IMR-90 (cell line): ENCODE results near the gene ELANE. TPM values are rescaled to one million over a fixed set of nuclear protein-coding genes. Genes with fewer than 3 reads are reported as not detected.
A peak's percentile ranks its signal among the peaks of the same experiment; 100 is the strongest.

Source experiments
- ATAC-seq: fragments of 200-7000 bp; cut with Tn5 transposase; 2 replicates; pipeline ENCODE4 v1.9.1; 2020; ENCODE audit warnings: low read depth, mild to moderate bottlenecking, moderate library complexity
- BruUV-seq: library from RNA; stranded (reverse); fragments of 400-500 nt; replicated peaks from 2 replicates; lab custom pipeline; 2021; lab: Mats Ljungman, UMichigan
- CTCF ChIA-PET: fragments of 300-600 bp; formaldehyde crosslinking; extraction: SDS; loops from one replicate; lab custom pipeline; 2021; ENCODE audit warnings: antibody characterized with exemption; lab: Yijun Ruan, JAX
- POLR2A ChIA-PET: fragments of 300-600 bp; sonication (Branson Sonifier 250); formaldehyde crosslinking; loops from one replicate; lab custom pipeline; 2022; ENCODE audit warnings: antibody characterized with exemption; ENCODE audit not compliant: unreplicated experiment; lab: Charles Lee
- DNase-seq: peaks from one replicate; pipeline ENCODE4 v3.0.0; 2013
- H2AFZ ChIP-seq: replicated peaks from 2 replicates; pipeline ENCODE3; 2013; ENCODE audit warnings: low read length, mild to moderate bottlenecking; ENCODE audit not compliant: poor library complexity
- H2AK5ac ChIP-seq: 2 replicates; pipeline ENCODE4 v1.6.1; 2013; ENCODE audit warnings: low read depth, low read length, inconsistent platforms
- H2AK9ac ChIP-seq: replicated peaks from 2 replicates; pipeline ENCODE3; 2013; ENCODE audit warnings: mild to moderate bottlenecking, low read depth, low read length, moderate library complexity; ENCODE audit not compliant: poor library complexity
- H2BK120ac ChIP-seq: 2 replicates; pipeline ENCODE4 v1.6.1; 2013; ENCODE audit warnings: low read depth, low read length, inconsistent platforms
- H2BK15ac ChIP-seq: 3 replicates; pipeline ENCODE4 v1.6.1; 2013; ENCODE audit warnings: low read depth, low read length, inconsistent platforms
- H2BK20ac ChIP-seq: 2 replicates; pipeline ENCODE4 v1.6.1; 2013; ENCODE audit warnings: low read depth, mild to moderate bottlenecking, inconsistent platforms, low read length, moderate library complexity
- H2BK5ac ChIP-seq: 2 replicates; pipeline ENCODE4 v1.6.1; 2013; ENCODE audit warnings: mild to moderate bottlenecking, low read depth, low read length, inconsistent platforms; ENCODE audit not compliant: poor library complexity, severe bottlenecking
- H3K14ac ChIP-seq: replicated peaks from 2 replicates; pipeline ENCODE4 v1.6.1; 2013; ENCODE audit warnings: low read depth, low read length, inconsistent platforms
- H3K18ac ChIP-seq: 2 replicates; pipeline ENCODE4 v1.6.1; 2013; ENCODE audit warnings: low read depth, low read length, control low read depth
- H3K23ac ChIP-seq: 2 replicates; pipeline ENCODE4 v1.6.1; 2013; ENCODE audit warnings: low read depth, low read length, inconsistent platforms
- H3K27ac ChIP-seq: 2 replicates; pipeline ENCODE4 v1.5.1; 2013; ENCODE audit warnings: mild to moderate bottlenecking, control low read depth, low read length; ENCODE audit not compliant: insufficient read depth
- H3K27me3 ChIP-seq: 2 replicates; pipeline ENCODE4 v1.6.1; 2013; ENCODE audit warnings: low read length; ENCODE audit not compliant: control insufficient read depth, insufficient read depth
- H3K36me3 ChIP-seq: 2 replicates; pipeline ENCODE4 v1.6.1; 2013; ENCODE audit warnings: low read length, mixed read lengths; ENCODE audit not compliant: control insufficient read depth, insufficient read depth
- H3K4ac ChIP-seq: 2 replicates; pipeline ENCODE4 v1.6.1; 2013; ENCODE audit warnings: low read depth, low read length, inconsistent platforms
- H3K4me1 ChIP-seq: 2 replicates; pipeline ENCODE4 v1.6.1; 2013; ENCODE audit warnings: low read length, mixed read lengths; ENCODE audit not compliant: control insufficient read depth, insufficient read depth
- H3K4me2 ChIP-seq: 2 replicates; pipeline ENCODE4 v1.6.1; 2013; ENCODE audit warnings: low read depth, mild to moderate bottlenecking, control low read depth, low read length, moderate library complexity
- H3K4me3 ChIP-seq: 2 replicates; pipeline ENCODE4 v1.5.1; 2013; ENCODE audit warnings: low read depth, mild to moderate bottlenecking, control low read depth, low read length, moderate library complexity; ENCODE audit not compliant: insufficient read depth
- H3K56ac ChIP-seq: 2 replicates; pipeline ENCODE4 v1.6.1; 2013; ENCODE audit warnings: low read length, inconsistent platforms; ENCODE audit not compliant: insufficient read depth; ENCODE audit errors: extremely low read depth
- H3K79me1 ChIP-seq, 2 experiments: 2 replicates each; pipeline ENCODE4 v1.6.1; 2013; ENCODE audit warnings: low read length in 2 of 2, inconsistent platforms in 1 of 2, low read depth in 1 of 2
- H3K9ac ChIP-seq: 2 replicates; pipeline ENCODE4 v1.6.1; 2013; ENCODE audit warnings: low read depth, low read length, control low read depth
- H3K9me1 ChIP-seq: 2 replicates; pipeline ENCODE4 v1.6.1; 2013; ENCODE audit warnings: low read length, inconsistent platforms; ENCODE audit not compliant: insufficient read depth
- H3K9me3 ChIP-seq: 2 replicates; pipeline ENCODE4 v1.6.1; 2013; ENCODE audit warnings: low read length; ENCODE audit not compliant: control insufficient read depth, insufficient read depth
- H4K20me1 ChIP-seq: 2 replicates; pipeline ENCODE4 v1.6.1; 2013; ENCODE audit warnings: low read length, inconsistent platforms; ENCODE audit not compliant: insufficient read depth
- H4K5ac ChIP-seq: 2 replicates; pipeline ENCODE4 v1.6.1; 2013; ENCODE audit warnings: mild to moderate bottlenecking, low read depth, low read length, control low read depth
- H4K8ac ChIP-seq, 2 experiments: 2 replicates each; pipeline ENCODE4 v1.6.1; 2013; ENCODE audit warnings: low read depth in 2 of 2, low read length in 2 of 2, control low read depth in 1 of 2, inconsistent platforms in 1 of 2
- H4K91ac ChIP-seq: 2 replicates; pipeline ENCODE4 v1.6.1; 2013; ENCODE audit warnings: low read depth, low read length, inconsistent platforms; ENCODE audit not compliant: insufficient read depth
- FOS ChIP-seq: fragments of 150-350 bp; IDR thresholded peaks from 2 replicates; pipeline ENCODE4 v1.6.1; 2016; ENCODE audit warnings: low read depth, low read length
- SMC3 ChIP-seq: fragments of 150-350 bp; IDR thresholded peaks from 2 replicates; pipeline ENCODE4 v1.6.1; 2016; ENCODE audit warnings: low read depth, mild to moderate bottlenecking, antibody characterized with exemption, low read length, moderate library complexity
- WGBS, 2 experiments: methylation state at CpG; one replicate each; pipeline versions ENCODE4 v1.1.5 to v1.1.7; 2013; ENCODE audit warnings: missing lambda C conversion rate in 2 of 2; ENCODE audit not compliant: insufficient read length in 1 of 2; ENCODE audit errors: extremely low coverage in 2 of 2; 5-methylcytosine and 5-hydroxymethylcytosine counted together
- dilution Hi-C: fragments of 300-500 bp; cut with HindIII; formaldehyde crosslinking; loops from one replicate; pipeline ENCODE4 v1.14.3; 2018; ENCODE audit warnings: low sequenced_read_pairs; ENCODE audit not compliant: unreplicated experiment
- in situ Hi-C: fragments of 300-500 bp; cut with MboI; formaldehyde crosslinking; loops from 3 replicates; pipeline ENCODE4 v1.14.3; 2019; ENCODE audit warnings: low sequenced_read_pairs, inconsistent platforms, mixed read lengths
- intact Hi-C: fragments of 100-400 bp; cut with micrococcal nuclease; formaldehyde crosslinking; loops from 2 replicates; pipeline ENCODE4 v1.10.0; 2022
- polyA plus RNA-seq, 3 experiments: library from polyadenylated mRNA; depleted of rRNA; stranded (reverse); fragments of >200 nt; gene quantifications; 2 replicates each; pipeline ENCODE4 v1.2.3, GENCODE V29; 2012; ENCODE audit warnings: low replicate concordance in 1 of 3
- total RNA-seq: library from RNA; depleted of rRNA; stranded (reverse); fragments of >200 nt; gene quantifications from 2 replicates; pipeline ENCODE4 v1.2.3, GENCODE V29; 2012

Gene ELANE
- total and polyA plus RNA-seq, 2 of the 4 experiments (the other 2 are of a cell fraction) = 0.27 TPM; not detected in 1

DNA sequence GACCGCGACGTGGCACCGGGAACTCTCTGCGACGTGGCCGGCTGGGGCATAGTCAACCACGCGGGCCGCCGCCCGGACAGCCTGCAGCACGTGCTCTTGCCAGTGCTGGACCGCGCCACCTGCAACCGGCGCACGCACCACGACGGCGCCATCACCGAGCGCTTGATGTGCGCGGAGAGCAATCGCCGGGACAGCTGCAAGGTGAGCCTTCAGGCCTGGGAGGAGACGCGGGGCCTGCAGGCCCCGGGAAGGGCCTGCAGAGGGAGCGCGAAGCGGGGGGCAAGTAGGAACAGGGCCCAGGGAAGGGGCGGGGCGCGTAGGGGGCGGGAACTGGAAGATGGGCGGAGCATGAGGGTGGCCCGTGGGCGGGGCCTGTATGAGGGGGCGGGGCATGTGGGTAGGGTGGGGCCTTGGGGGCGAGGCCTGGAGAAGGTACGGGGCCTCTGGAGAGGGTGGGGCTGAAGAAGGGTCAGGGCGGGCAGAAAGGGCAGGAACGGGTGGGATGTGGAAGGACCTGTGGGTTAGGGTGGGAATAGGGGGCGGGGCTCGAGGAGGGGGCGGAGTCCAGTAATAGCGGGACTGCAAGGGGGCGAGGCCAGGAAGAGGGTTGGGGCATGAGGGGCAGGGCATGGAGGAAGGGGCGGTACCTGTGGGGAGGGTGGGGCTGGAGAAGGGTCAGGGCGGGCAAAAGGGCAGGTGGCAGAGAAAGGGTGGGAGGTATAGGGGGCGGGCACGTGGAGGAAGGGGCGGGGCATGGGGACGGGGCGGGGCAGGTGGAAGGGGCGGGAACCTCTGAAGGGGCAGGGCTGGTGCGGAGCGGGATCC, 9.9 kb downstream of the ELANE start:
- intact Hi-C loops (loop anchor here (10.0 kb wide), 1 partner anchor 197 kb away; the partner anchor contains the start of gene RNF126), dilution Hi-C loops (no loop called here), in situ Hi-C loops (no loop called here)
- ATAC-seq (peak; percentile 24), DNase-seq (no peak)
- POLR2A ChIA-PET = interaction anchor here (0.5 kb wide), 1 partner anchor 81 kb away, joined by 3 read pairs; no protein-coding TSS in a partner anchor
- Histone ChIP-seq H2BK20ac (no peak overlapping the region), H3K27ac (no peak overlapping the region), H3K23ac (no peak overlapping the region), H3K9me1 (no peaks in the 10 kb centered on the region), H3K56ac (no peak overlapping the region), H3K4me1 (peaks cover 3% of the 10 kb centered on the region; the same call in 1 of the 2 replicates), H2AK9ac (peak overlapping the region; percentile 24), H2AK5ac (0 out of 2 replicates have a peak overlapping the region, but pooled peaks have one; percentile 16), H2AFZ (peak overlapping the region; percentile 68), H2BK120ac (no peak overlapping the region), H3K9me3 (no peaks in the 10 kb centered on the region), H4K91ac (no peak overlapping the region), H3K14ac (no peak overlapping the region), H3K4me3 (no peak overlapping the region), H4K20me1 (no peaks in the 10 kb centered on the region; the same call in 1 of the 2 replicates), H3K4ac (no peak overlapping the region), H3K36me3 (no peaks in the 10 kb centered on the region), H4K5ac (no peak overlapping the region), H2BK5ac (no peak overlapping the region), H3K18ac (no peak overlapping the region), H2BK15ac (no peak overlapping the region), H3K27me3 (no peaks in the 10 kb centered on the region), H3K79me1 (no peaks in the 10 kb centered on the region), H3K4me2 (no peak overlapping the region), H3K9ac (no peak overlapping the region), H4K8ac (no peak overlapping the region)
- CTCF ChIA-PET = no interaction called here
- BruUV-seq = no TSS peak
- TF ChIP-seq FOS (no peak), SMC3 (0 out of 2 replicates have a peak, but pooled peaks have one; percentile 4)
- WGBS, 2 experiments = 34% methylated on average over 31 of the region's 60 CpGs; no CpG with 5 or more reads in 1 of the 2 experiments
